Smooth muscle cell (in vitro differentiated cells): ENCODE data around the gene FAM237A. TPM values are rescaled to one million over a fixed set of nuclear protein-coding genes. Genes with fewer than 3 reads are reported as not detected.

Source experiments
- DNase-seq: peaks from one replicate; lab custom pipeline; 2025; ENCODE audit not compliant: unreplicated experiment; lab: John Stamatoyannopoulos, UW
- H2AFZ ChIP-seq: fragments of 200-600 bp; sonication (generic); 2 replicates; pipeline ENCODE4 v1.6.0; 2016; ENCODE audit warnings: antibody characterized with exemption, low read depth, mild to moderate bottlenecking
- H3F3A ChIP-seq: fragments of 200-600 bp; sonication (generic); 2 replicates; pipeline ENCODE4 v1.6.0; 2017; ENCODE audit warnings: antibody characterized with exemption, low read depth
- H3K27ac ChIP-seq: fragments of 200-600 bp; sonication (generic); 2 replicates; pipeline ENCODE4 v1.5.1; 2016; ENCODE audit warnings: low read depth, mild to moderate bottlenecking
- H3K27me3 ChIP-seq: fragments of 200-600 bp; sonication (generic); 2 replicates; pipeline ENCODE4 v1.6.1; 2016; ENCODE audit warnings: low read depth, mild to moderate bottlenecking
- H3K36me3 ChIP-seq: fragments of 200-600 bp; sonication (generic); 2 replicates; pipeline ENCODE4 v1.5.1; 2016; ENCODE audit warnings: low read depth
- H3K4me1 ChIP-seq: fragments of 200-600 bp; sonication (generic); 2 replicates; pipeline ENCODE4 v1.5.1; 2016; ENCODE audit warnings: low read depth
- H3K4me2 ChIP-seq: fragments of 200-600 bp; sonication (generic); 2 replicates; pipeline ENCODE4 v1.6.0; 2016; ENCODE audit warnings: mild to moderate bottlenecking
- H3K4me3 ChIP-seq: fragments of 200-600 bp; sonication (generic); 2 replicates; pipeline ENCODE4 v1.5.1; 2016; ENCODE audit warnings: mild to moderate bottlenecking
- H3K79me2 ChIP-seq: fragments of 200-600 bp; sonication (generic); 2 replicates; pipeline ENCODE4 v1.6.0; 2016; ENCODE audit warnings: low read depth, mild to moderate bottlenecking
- H3K9ac ChIP-seq: fragments of 200-600 bp; sonication (generic); 2 replicates; pipeline ENCODE4 v1.6.0; 2016; ENCODE audit warnings: low read depth
- H3K9me3 ChIP-seq: fragments of 200-600 bp; sonication (generic); replicated peaks from 2 replicates; pipeline ENCODE4 v1.5.1; 2016; ENCODE audit warnings: low read depth
- H4K20me1 ChIP-seq: fragments of 200-600 bp; sonication (generic); 2 replicates; pipeline ENCODE4 v1.6.0; 2016; ENCODE audit warnings: low read depth
- CTCF ChIP-seq: fragments of 200-600 bp; sonication (generic); IDR thresholded peaks from 2 replicates; pipeline ENCODE4 v1.5.1; 2017; ENCODE audit warnings: borderline replicate concordance, mild to moderate bottlenecking, antibody characterized with exemption; ENCODE audit not compliant: insufficient read depth, poor library complexity, severe bottlenecking
- WGBS: methylation state at CpG from one replicate; pipeline ENCODE4 v1.1.7; 2016; ENCODE audit warnings: low lambda C conversion rate; 5-methylcytosine and 5-hydroxymethylcytosine counted together
- polyA plus RNA-seq: library from polyadenylated mRNA; unstranded; fragments of >200 nt; fragmentation: Nextera tagmentation; extraction: Ambion mirVana; gene quantifications from 2 replicates; pipeline ENCODE4 v1.2.1, GENCODE V29; 2016
- total RNA-seq: library from RNA; depleted of rRNA; stranded (reverse); fragments of >200 nt; gene quantifications from 2 replicates; pipeline ENCODE4 v1.2.3, GENCODE V29; 2014

FAM237A gene
- total and polyA plus RNA-seq, 2 experiments from 2014 or later = not detected

- no peaks in the 10 kb centered on the region for H3K36me3 ChIP-seq
- H3F3A ChIP-seq = no peaks in the 10 kb centered on the region
- H3K4me1 ChIP-seq = peaks cover 3% of the 10 kb centered on the region
- no peak overlapping the region for H2AFZ ChIP-seq
- H3K4me3 ChIP-seq = no peak overlapping the region
- H3K27ac ChIP-seq = no peak overlapping the region
- peaks cover 26% of the 10 kb centered on the region for H3K27me3 ChIP-seq
- H3K9me3 ChIP-seq = no peaks in the 10 kb centered on the region
- no peak for TF ChIP-seq CTCF
- no peak for DNase-seq
- no peak overlapping the region for H3K9ac ChIP-seq
- no peaks in the 10 kb centered on the region for H3K79me2 ChIP-seq
- 56% methylated on average over 3 of the region's 3 CpGs for WGBS
- H3K4me2 ChIP-seq = no peak overlapping the region
- no peaks in the 10 kb centered on the region for H4K20me1 ChIP-seq
Measured at GRCh38 chr2:206641226-206641625, 1.1 kb upstream of the FAM237A start.

GRCh38 chr2:206647985-206648384 lies 5.7 kb downstream of the FAM237A start:
- Histone ChIP-seq H4K20me1 (no peaks in the 10 kb centered on the region), H3K36me3 (no peaks in the 10 kb centered on the region), H3K4me3 (no peak overlapping the region), H3K4me2 (no peak overlapping the region), H3K4me1 (no peaks in the 10 kb centered on the region), H3K9ac (no peak overlapping the region), H3K27me3 (no peaks in the 10 kb centered on the region), H3K9me3 (no peaks in the 10 kb centered on the region), H3K79me2 (no peaks in the 10 kb centered on the region), H3F3A (no peaks in the 10 kb centered on the region), H2AFZ (no peak overlapping the region), H3K27ac (no peak overlapping the region)
- WGBS = 72% methylated on average over 1 of the region's 1 CpG
- TF ChIP-seq CTCF = no peak
- no peak for DNase-seq

GRCh38 chr2:206657087-206657486 lies 14.8 kb downstream of the FAM237A start:
- Histone ChIP-seq H3K4me2 (no peak overlapping the region), H3K36me3 (no peaks in the 10 kb centered on the region), H3F3A (no peaks in the 10 kb centered on the region), H3K9me3 (no peaks in the 10 kb centered on the region), H3K4me1 (no peaks in the 10 kb centered on the region), H3K4me3 (no peak overlapping the region), H3K79me2 (no peaks in the 10 kb centered on the region), H3K27ac (no peak overlapping the region), H4K20me1 (no peaks in the 10 kb centered on the region), H3K9ac (no peak overlapping the region), H3K27me3 (no peaks in the 10 kb centered on the region), H2AFZ (no peak overlapping the region)
- WGBS = 100% methylated on average over 1 of the region's 1 CpG
- no peak for DNase-seq
- no peak for TF ChIP-seq CTCF

GRCh38 chr2:206665251-206665650 lies 23.0 kb downstream of the FAM237A start:
- Histone ChIP-seq H3K9ac (no peak overlapping the region), H3K4me1 (peaks cover 9% of the 10 kb centered on the region), H3K4me3 (no peak overlapping the region), H3K4me2 (no peak overlapping the region), H3K27ac (no peak overlapping the region), H3K9me3 (no peaks in the 10 kb centered on the region), H2AFZ (no peak overlapping the region), H3K36me3 (no peaks in the 10 kb centered on the region), H3K79me2 (no peaks in the 10 kb centered on the region), H3K27me3 (peaks cover 4% of the 10 kb centered on the region), H3F3A (no peaks in the 10 kb centered on the region), H4K20me1 (no peaks in the 10 kb centered on the region)
- 94% methylated on average over 3 of the region's 3 CpGs for WGBS
- no peak for DNase-seq
- TF ChIP-seq CTCF = no peak
